Breast epithelium (tissue), 3 donors: ENCODE results near the gene SMYD2.

ENCODE experiments used
- POLR2AphosphoS5 ChIP-seq, 3 donors: sonication (generic); formaldehyde crosslinking; IDR thresholded peaks; one replicate each; pipeline ENCODE4 v1.6.1; 2017; ENCODE audit warnings: antibody characterized with exemption in 3 of 3
- TF ChIP-seq, protein P1 (sequence below), 3 donors: fragments of 450-650 bp; IDR thresholded peaks; one replicate each; pipeline ENCODE4 v1.5.1; 2016 to 2017; ENCODE audit warnings: antibody characterized with exemption in 3 of 3, mild to moderate bottlenecking in 3 of 3, moderate library complexity in 3 of 3

- no peak for TF ChIP-seq POLR2AphosphoS5 (IDR thresholded peaks at IDR 0.05)
- TF ChIP-seq, protein P1, sequence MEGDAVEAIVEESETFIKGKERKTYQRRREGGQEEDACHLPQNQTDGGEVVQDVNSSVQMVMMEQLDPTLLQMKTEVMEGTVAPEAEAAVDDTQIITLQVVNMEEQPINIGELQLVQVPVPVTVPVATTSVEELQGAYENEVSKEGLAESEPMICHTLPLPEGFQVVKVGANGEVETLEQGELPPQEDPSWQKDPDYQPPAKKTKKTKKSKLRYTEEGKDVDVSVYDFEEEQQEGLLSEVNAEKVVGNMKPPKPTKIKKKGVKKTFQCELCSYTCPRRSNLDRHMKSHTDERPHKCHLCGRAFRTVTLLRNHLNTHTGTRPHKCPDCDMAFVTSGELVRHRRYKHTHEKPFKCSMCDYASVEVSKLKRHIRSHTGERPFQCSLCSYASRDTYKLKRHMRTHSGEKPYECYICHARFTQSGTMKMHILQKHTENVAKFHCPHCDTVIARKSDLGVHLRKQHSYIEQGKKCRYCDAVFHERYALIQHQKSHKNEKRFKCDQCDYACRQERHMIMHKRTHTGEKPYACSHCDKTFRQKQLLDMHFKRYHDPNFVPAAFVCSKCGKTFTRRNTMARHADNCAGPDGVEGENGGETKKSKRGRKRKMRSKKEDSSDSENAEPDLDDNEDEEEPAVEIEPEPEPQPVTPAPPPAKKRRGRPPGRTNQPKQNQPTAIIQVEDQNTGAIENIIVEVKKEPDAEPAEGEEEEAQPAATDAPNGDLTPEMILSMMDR (IDR thresholded peaks at IDR 0.05) = no peak
Observed at GRCh38 chr1:214264196-214264595, 16.8 kb upstream of the SMYD2 start.
